Activated CD4-positive, CD25-positive, alpha-beta regulatory T cell treated with anti-CD3 and anti-CD28 coated beads, Interleukin-2, amount 50 U/mL, for 24 hours (primary cell): Measurements from ENCODE around the gene SET.
A peak's percentile ranks its signal among the peaks of the same experiment; 100 is the strongest.
"Not testable (repeated sequence)": the region's sequence is repeated elsewhere in the genome, so short reads cannot be mapped to it uniquely, and the experiment has no call there.

Experiments used
- ATAC-seq, 2 donors: fragments of 150-1000 bp; cut with Tn5 transposase; one replicate each; pipeline ENCODE4 v1.10.0; 2021; ENCODE audit warnings: mild to moderate bottlenecking in 1 of 2, moderate library complexity in 1 of 2

Gene SET

DNA sequence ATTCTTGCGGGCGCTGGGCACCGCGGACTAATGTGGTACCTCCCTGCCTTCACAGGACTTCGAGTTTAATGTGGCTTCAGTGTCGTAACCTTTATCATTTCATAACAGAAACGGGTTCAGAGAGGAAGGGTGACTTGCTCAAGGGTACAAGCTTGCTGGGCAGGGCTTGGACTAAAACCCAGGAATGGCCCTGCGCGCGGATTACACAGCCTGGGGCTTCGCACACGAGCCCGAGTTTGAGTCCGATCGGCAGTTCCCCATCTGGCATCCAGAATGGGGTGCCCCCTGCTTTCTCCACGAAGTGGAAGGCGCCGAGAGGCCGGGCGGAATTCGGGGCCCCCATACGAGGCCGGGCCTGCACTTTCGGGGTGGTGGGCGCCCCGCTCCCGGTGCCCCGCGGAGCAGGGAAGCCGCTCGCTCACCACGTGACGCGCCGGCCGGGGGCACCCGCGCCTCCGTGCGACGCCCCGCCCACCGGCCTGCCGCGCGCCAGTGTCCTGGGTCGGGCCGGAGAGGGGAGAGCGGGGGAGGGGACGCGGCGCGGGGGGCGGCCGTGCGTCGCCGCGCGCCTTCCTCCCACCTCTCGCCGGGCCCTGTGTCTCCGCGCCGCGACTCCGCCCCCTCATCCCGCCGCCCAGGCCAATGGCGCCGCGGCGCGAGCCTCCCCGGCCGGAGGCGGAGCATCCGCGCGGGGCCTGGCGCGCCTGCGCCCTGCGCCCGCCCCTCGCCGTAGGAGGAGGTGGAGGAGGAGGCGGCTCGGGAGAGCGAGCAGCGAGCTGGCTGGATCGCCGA, at the start of gene SET:
TSS of gene SET (plus strand) at position 722 of the 792 bp plus-strand sequence. CDS start 361 bp downstream, outside the sequence.
- ATAC-seq, result peak; percentile 68 to 71

DNA sequence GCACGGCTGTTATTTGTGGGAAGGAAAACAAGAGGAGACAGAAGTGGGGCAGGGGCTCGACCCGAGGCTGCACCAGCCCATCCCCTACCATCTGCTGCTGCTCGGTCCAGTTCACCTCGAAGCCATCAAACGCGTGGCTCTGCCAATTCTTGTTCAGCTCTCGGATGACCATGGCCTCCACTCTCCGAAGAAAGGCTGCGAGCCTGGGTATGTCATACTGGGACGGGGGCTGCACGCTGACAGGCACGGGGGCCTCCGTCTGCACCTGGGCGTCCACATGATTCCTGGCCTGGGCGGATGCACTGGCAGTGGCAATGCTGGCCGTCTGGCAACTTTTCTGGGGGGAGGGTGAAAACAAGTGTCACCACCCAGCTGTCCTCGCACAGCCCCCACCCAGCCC, 48.4 kb upstream of the SET start:
- no peak for ATAC-seq

DNA sequence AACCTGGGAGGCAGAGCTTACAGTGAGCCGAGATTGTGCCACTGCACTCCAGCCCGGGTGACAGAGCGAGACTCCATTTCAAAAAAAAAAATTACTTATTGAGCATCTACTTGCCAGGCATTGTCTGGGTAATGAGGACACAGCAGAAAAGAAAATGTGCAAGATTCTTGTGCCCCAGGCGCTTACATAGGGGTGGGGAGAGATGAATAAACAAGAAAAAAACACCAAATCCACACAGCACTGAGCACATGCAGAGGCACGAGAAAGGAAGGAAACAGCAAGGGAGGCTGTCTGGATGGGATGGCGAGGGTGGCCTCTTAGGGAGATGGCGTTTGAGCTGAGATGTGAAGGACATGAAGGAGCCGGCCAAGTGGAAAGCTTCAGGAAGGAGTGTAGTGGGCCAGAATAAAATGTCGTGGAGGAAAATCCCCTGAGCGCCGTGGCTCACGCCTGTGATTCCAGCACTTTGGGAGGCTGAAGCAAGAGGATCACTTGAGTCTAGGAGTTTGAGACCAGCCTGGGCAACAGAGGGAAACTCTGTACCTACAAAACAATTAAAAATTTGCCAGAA, 46.3 kb upstream of the SET start:
- no peak for ATAC-seq

DNA sequence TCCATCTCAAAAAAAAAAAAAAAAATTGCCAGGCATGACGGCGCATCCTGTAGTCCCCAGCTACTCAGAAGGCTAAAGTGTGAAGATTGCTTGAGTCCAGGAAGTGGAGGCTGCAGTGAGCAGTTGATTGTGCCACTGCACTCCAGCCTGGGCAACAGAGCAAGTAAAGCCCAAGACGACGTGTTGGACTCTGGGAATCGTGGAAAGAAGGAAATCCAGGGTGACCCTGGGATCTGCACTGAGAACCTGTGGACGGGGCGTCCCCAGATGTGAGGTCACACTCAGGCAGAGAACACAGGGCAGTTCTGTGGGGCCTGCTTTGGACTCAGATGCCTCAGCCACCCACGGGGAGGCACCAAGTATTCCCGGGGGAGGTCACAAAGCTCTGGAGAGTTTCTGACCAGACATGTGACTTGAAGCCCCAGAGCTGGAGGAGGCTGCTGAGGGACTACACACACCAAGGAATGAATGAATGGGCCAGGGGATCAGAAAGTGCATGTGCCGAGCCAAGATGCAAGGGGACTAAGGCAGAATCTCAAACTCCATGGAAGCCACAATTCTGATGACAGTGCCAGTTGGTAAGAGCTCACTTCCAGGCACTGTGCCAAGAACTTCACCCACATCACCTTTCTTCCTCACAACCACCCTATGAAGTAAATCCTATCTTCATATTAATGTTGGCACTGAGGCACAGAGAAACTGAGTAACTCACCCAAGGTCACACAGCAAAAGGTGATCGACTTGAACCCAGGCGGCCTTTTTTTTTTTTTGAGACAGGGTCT, 45.3 kb upstream of the SET start:
- ATAC-seq, result peak in 1 of 2 donors; percentile 22

- ATAC-seq, result peak; percentile 91 to 95
These were observed 40.8 kb upstream of the SET start for GRCh38 chr9:128648206-128648605.

DNA sequence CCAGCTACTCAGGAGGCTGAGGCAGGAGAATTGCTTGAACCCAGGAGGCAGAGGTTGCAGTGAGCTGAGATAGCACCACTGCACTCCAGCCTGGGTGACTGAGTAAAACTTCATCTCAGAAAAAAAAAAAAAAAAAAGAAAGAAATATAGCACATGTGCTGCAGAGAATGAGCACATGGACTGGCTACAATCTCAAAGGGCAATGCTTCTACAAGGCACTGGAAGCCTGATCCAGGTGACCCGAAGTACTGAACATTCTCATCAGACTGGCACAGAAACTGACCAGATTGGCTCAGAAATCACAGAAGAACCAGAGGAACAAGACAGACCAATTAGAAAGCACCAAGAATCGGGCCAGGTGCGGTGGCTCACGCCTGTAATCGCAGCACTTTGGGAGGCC, 37.2 kb upstream of the SET start:
- ATAC-seq, result no peak

DNA sequence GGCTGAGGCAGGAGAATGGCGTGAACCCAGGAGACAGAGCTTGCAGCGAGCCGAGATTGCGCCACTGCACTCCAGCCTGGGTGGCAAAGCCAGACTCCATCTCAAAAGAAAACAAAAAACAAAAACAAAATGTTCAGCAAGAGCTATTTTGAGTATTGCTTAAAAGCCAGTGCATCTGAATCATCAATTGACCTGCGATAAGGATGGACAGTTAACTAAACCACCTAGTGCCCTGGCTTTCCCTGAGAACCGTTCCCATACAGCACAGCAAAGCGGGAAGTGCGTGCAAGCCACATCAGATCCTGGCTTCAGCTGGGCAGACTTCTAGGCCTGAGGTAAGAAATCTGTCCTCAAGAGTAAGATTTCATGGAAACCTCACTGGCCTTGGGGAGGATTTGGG, 35.1 kb upstream of the SET start:
- no peak for ATAC-seq

DNA sequence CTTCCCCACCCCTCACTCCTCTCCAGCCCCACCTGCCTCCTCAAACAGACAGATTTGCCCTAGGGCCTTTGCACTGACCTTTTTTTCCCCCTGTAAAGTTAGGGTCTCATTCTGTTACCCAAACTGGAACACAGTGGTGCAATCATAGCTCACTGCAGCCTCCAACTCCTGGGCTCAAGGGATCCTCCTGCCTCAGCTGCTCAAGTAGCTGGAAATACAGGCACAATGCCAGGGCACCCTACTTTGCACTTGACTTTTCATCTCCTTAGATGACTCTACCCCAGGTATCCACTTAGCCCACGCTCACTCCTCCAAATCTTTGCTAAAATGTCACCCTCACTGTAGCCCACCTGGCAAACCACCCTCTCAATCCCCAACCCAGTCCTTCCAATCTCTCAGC, 34.5 kb upstream of the SET start:
- no peak for ATAC-seq

DNA sequence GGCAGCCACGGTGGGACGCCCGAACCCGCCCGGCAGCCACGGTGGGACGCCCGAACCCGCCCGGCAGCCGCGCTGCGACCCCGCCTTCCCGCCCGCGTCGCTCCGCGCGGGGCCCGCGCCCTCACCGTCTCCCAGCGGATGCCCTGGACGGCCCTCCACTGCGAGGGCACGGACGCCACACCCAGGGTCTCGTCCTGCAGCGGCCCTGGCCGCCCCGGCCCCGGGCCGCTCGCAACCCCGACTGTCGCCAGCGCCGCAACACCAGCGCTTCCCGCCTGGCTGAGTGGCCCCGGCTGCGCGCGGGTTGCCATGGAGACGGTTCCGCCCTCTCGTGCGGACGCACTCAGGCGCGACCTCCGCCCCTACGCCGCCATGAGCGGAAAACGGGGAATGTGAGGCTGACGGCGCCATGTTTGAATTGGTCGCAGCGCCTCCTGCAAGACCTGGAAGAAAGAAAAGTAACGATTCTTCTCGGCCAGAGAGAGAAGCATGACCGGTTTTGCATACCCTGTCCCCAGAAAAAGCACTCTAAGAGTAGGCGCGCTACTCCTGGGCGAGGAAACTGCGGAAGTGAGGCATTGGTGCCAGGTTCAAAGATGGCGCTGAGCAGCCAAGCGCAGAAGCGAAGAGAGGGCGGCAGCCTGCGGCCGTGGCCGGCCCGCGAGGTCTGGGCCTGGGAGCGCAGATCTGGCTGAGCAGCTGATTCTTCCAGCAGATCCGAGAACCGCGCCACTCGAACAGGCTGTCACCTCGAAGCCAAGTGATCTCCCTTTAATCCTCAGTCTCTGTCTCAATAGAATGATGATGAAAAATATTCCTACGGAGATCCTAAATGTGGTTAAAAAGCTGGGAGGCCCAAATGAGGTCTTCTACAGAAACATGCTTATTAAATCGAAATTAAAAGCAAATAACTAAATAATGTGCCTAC, 32.3 kb upstream of the SET start, which contains the start of gene DYNC2I2:
TSS of gene DYNC2I2 (minus strand) at position 432 of the 928 bp plus-strand sequence. CDS start at position 311, 121 bp downstream.
- ATAC-seq, result peak; percentile 97 to 99

DNA sequence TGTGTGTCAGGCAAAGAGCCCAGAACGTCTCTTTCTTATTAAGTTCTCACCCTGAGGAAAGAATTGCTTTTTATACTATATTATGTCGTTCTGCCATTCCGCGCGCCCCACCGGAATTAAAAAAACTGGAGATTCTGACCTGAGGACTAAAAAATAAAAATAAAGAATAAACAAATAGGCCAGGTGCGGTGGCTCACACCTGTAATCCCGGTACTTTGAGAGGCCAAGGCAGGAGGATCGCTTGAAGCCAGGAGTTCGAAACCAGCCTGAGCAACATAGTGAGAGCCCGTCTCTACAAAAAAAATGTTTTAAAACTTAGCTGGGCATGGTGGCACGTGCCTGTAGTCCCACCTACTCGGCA, 31.7 kb upstream of the SET start:
- no peak for ATAC-seq

DNA sequence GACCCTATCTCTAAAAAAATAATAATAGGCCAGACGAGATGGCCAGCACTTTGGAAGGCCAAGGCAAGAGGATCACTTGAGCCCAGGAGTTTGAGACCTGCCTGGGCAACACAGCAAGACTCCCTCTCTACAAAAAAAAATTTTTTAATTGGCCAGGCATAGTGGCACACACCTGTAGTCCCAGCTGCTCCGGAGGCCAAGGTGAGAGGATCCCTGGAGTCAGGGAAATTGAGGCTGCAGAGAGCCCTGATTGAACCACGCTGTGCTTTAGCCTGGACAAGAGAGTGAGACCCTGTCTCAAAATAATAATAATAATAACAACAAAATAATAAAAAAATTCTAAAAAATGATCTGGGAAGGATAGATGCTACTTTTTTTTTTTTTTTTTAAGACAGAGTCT, 31.2 kb upstream of the SET start:
- ATAC-seq, result no peak

GRCh38 chr9:128666481-128666941, 22.5 kb upstream of the SET start:
- ATAC-seq, result not testable (repeated sequence)

GRCh38 chr9:128669786-128670185, 19.2 kb upstream of the SET start:
- no peak for ATAC-seq

DNA sequence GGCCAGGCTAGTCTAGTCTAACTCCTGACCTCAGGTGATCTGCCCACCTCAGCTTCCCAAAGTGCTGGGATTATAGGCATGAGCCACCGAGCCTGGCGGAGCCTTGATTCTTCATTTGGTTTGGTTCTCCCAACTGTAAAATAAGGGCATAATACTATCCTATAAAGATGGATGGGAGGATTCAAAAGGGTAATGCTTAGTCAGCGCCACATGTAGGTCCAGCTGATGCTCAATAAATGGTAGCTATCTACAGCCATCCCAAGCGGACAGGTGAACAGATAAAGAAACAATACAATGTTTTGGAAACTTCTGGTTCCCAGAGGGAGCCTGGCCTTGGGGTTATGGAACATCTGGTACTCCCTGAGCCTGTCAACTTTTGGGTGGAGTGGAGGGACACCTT, 13.6 kb upstream of the SET start:
- ATAC-seq, result no peak

GRCh38 chr9:128677794-128678193, 11.2 kb upstream of the SET start:
- no peak for ATAC-seq

DNA sequence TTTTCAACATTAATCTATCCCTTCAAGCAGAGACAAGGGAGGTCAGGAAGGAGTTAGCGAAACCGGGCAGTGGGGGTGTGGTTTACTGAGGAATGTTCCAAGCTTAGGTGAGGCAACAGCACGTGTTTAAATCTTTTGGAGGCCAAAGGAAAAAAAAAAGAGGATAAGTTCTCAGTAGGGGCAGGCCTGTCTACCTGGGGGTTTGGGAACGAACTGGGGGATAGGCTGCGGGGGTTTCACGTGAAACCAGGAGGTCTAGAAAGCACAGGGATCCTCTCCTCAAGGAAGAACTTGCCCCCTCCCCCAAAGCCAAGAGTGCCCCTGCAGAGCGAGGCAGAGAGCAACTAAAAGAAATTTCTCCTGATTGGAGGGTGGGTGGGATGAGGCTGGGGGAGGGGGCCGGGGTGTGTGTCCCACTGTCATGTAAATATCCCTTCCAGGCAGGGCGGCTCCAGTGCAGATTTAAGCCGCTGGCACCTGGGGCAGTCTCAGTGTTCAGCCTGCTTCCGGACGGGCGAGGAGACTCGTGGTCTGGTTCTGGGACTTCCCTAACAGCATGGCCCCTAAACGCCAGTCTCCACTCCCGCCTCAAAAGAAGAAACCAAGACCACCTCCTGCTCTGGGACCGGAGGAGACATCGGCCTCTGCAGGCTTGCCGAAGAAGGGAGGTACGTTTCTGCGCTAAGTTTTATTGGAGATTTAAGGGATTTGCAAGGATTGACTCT, 5.5 kb upstream of the SET start:
- no peak for ATAC-seq

DNA sequence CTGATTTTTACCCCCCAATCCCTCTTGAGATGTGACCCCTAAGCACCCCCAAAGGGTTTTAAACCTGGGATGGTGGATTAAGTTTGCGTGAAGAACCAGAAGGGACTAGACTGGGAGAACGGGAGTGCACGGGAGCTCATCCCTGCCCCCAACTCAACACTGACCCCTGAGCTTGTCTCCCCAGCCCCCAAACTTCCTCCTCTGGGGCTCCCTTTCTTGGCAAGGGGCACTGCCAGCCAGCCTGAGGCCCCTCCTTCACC, 5.0 kb upstream of the SET start:
- ATAC-seq, result no peak

DNA sequence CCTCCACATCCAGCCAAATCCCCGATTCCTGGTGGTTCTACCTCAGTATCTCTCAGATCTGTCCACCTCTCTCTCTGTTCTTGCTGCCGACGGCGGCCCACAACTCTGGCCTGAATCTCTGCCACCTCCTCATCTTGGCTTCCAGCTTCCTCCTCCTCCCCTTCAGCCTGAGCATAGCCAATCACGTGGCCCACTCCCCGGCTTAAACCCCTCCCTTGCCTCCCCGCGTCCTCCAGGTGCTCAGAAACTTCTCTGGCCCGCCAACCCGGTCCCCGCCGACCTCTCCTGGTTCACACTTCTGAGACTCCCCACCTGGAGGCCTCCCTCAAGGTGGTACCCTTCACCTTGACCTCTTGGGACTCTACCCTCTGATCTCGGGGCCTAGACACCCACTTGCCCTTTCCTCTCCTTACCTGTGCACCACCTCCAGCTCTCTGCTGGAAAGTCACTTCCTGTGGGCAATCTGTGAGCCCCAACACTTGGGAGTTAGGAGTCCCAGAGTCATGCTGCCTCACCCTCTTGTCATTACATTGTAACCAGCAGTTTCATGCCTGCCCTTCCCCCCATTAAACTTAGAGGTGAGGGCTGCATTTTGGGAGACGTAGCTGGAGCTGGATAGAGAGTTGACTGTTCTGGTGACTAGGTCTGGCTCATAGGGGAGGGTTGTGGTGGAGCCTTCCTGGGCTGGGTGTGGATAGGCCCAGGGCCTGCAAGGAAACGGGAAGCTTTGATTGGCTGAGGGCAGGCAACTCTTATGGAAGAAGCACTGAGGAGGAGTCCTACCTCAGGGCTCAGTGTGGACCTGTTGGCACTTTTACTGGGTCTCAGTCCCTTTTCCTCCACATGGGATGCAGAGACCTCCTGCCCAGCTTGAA, 4.5 kb upstream of the SET start:
- ATAC-seq, result peak; percentile 52

- peak; percentile 25 to 29 for ATAC-seq
These were observed 3.2 kb upstream of the SET start for GRCh38 chr9:128685636-128686489.

DNA sequence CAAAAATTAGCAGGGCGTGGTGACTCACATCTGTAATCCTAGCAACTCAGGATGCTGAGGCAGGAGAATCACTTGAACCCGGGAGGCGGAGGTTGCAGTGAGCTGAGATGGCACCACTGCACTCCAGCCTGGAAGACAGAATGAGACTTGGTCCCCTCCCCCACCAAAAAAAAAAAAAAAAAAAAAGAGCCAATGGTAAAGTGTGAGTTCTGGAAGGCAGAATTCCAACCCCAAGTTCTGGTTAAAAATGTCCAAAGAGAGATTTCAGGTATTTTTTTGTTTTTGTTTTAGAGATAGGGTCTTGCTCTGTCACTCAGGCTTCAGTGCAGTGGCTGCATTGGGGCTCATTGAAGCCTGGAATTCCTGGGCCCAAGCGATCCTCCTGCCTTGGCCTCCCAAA, 1.6 kb upstream of the SET start:
- no peak for ATAC-seq
